Testis (tissue), 3 donors: ENCODE measurements around the gene SYT8. TPM values are rescaled to one million over a fixed set of nuclear protein-coding genes. Genes with fewer than 3 reads are reported as not detected.

Experiments
- DNase-seq: peaks from one replicate; pipeline ENCODE4 v3.0.0-alpha.2; 2019
- H3K27ac ChIP-seq, 2 donors: fragments of 200-600 bp; sonication (generic); one replicate each; pipeline ENCODE4 v1.5.1; 2019
- H3K27me3 ChIP-seq: fragments of 200-600 bp; sonication (generic); one replicate; pipeline ENCODE4 v1.5.1; 2019
- H3K36me3 ChIP-seq: fragments of 200-600 bp; sonication (generic); one replicate; pipeline ENCODE4 v1.5.1; 2017; ENCODE audit warnings: low read depth; ENCODE audit errors: missing control alignments
- H3K4me1 ChIP-seq: fragments of 200-600 bp; sonication (generic); one replicate; pipeline ENCODE4 v1.5.1; 2019
- H3K4me3 ChIP-seq, 2 donors: fragments of 200-600 bp; sonication (generic); one replicate each; pipeline ENCODE4 v1.5.1; 2017 to 2019
- H3K9me3 ChIP-seq: fragments of 200-600 bp; sonication (generic); one replicate; pipeline ENCODE4 v1.5.1; 2017
- CTCF ChIP-seq, 3 experiments: fragments of 450-650 bp in 2 of 3; fragments of 200-600 bp in 1 of 3; sonication (generic) in 1 of 3; IDR thresholded peaks; one replicate each; pipeline ENCODE4 v1.5.1; 2016 to 2019; ENCODE audit warnings: antibody characterized with exemption in 3 of 3, mild to moderate bottlenecking in 2 of 3, moderate library complexity in 1 of 3
- POLR2A ChIP-seq: fragments of 450-650 bp; IDR thresholded peaks from one replicate; pipeline ENCODE4 v1.6.1; 2017; ENCODE audit warnings: antibody characterized with exemption, mild to moderate bottlenecking, moderate library complexity
- WGBS, 2 donors: methylation state at CpG; one replicate each; pipeline ENCODE4 v1.1.5; 2018; 5-methylcytosine and 5-hydroxymethylcytosine counted together
- intact Hi-C: fragments of 100-400 bp; cut with DNase I; formaldehyde crosslinking; loops from one replicate; pipeline ENCODE4 v1.15.1; 2023; ENCODE audit warnings: low total_unique reads
- polyA plus RNA-seq: library from polyadenylated mRNA; stranded (reverse); fragments of 350-450 nt; fragmentation: Illumina TruSeq; extraction: RNeasy Lipid Tissue Mini Kit (QIAGEN cat#74804); gene quantifications from one replicate; pipeline ENCODE4 v1.2.3, GENCODE V29; 2014; ENCODE audit warnings: low read depth, low replicate concordance; ENCODE audit not compliant: insufficient read depth
- total RNA-seq, 2 donors: library from RNA; depleted of rRNA; stranded (reverse); fragments of >200 nt; gene quantifications; one replicate each; pipeline ENCODE4 v1.2.3, GENCODE V29; 2016

Gene SYT8
- total and polyA plus RNA-seq, 3 donors from 2014 or later = 0.98 to 2.7 (median 1.7) TPM

GRCh38 chr11:1829039-1829820 is 5.6 kb upstream of the SYT8 start:
- WGBS, 2 donors = 81 to 83% methylated on average over 5 to 11 of the region's 11 CpGs
- intact Hi-C loops = no loop called here
- no peak for DNase-seq
- no peak overlapping the region for H3K27ac ChIP-seq
- H3K4me3 ChIP-seq = no peak overlapping the region
- H3K36me3 ChIP-seq = no peaks in the 10 kb centered on the region
- H3K27me3 ChIP-seq = no peaks in the 10 kb centered on the region
- TF ChIP-seq CTCF (IDR thresholded peaks at IDR 0.05) (no peak), POLR2A (no peak)
- H3K9me3 ChIP-seq = no peaks in the 10 kb centered on the region
- H3K4me1 ChIP-seq = peaks cover 21% of the 10 kb centered on the region

GRCh38 chr11:1830004-1830321 is 4.8 kb upstream of the SYT8 start:
- intact Hi-C loops = loop anchor here (5.0 to 10.0 kb wide), 3 partner anchors 138 to 325 kb away; no protein-coding TSS in a partner anchor
- Histone ChIP-seq H3K27ac (no peak overlapping the region), H3K4me3 (no peak overlapping the region), H3K27me3 (no peaks in the 10 kb centered on the region), H3K36me3 (no peaks in the 10 kb centered on the region), H3K9me3 (no peaks in the 10 kb centered on the region), H3K4me1 (peaks cover 19% of the 10 kb centered on the region)
- TF ChIP-seq CTCF (IDR thresholded peaks at IDR 0.05) = no peak
- no peak for TF ChIP-seq POLR2A
- DNase-seq = no peak
- 65 to 81% methylated on average over 4 to 6 of the region's 6 CpGs for WGBS, 2 donors

GRCh38 chr11:1830322-1831223 is 4.2 kb upstream of the SYT8 start:
- Histone ChIP-seq H3K27ac (no peak overlapping the region), H3K9me3 (no peaks in the 10 kb centered on the region), H3K4me3 (no peak overlapping the region), H3K36me3 (no peaks in the 10 kb centered on the region), H3K27me3 (no peaks in the 10 kb centered on the region), H3K4me1 (peaks cover 17% of the 10 kb centered on the region)
- intact Hi-C loops = loop anchor here (5.0 to 10.0 kb wide), 3 partner anchors 138 to 324 kb away; no protein-coding TSS in a partner anchor
- 84 to 85% methylated on average over 12 to 33 of the region's 33 CpGs for WGBS, 2 donors
- no peak for DNase-seq
- no peak for TF ChIP-seq POLR2A
- TF ChIP-seq CTCF (IDR thresholded peaks at IDR 0.05) = no peak

GRCh38 chr11:1831338-1832210 is 3.2 kb upstream of the SYT8 start:
- H3K36me3 ChIP-seq = no peaks in the 10 kb centered on the region

More at GRCh38 chr11:1831338-1832210, 3.2 kb upstream of the SYT8 start:
- Histone ChIP-seq H3K27ac (no peak overlapping the region), H3K27me3 (no peaks in the 10 kb centered on the region), H3K4me1 (peaks cover 15% of the 10 kb centered on the region), H3K4me3 (no peak overlapping the region), H3K9me3 (no peaks in the 10 kb centered on the region)
- DNase-seq = no peak
- intact Hi-C loops = loop anchor here (5.0 to 10.0 kb wide), 3 partner anchors 139 to 323 kb away; no protein-coding TSS in a partner anchor
- 72 to 85% methylated on average over 17 to 26 of the region's 26 CpGs for WGBS, 2 donors
- TF ChIP-seq CTCF (IDR thresholded peaks at IDR 0.05) = no peak
- no peak for TF ChIP-seq POLR2A
